Type B pancreatic cell (in vitro differentiated cells): Measurements from ENCODE around the gene NRXN2. TPM values are rescaled to one million over a fixed set of nuclear protein-coding genes. Genes with fewer than 3 reads are reported as not detected.

ENCODE experiments used
- DNase-seq: peaks from one replicate; pipeline ENCODE4 v3.0.0; 2021; ENCODE audit warnings: mixed read lengths; ENCODE audit not compliant: unreplicated experiment; ENCODE audit errors: extremely low spot score
- H3K27ac Mint-ChIP-seq: 2 replicates; pipeline ENCODE4 v1.8.0; 2021; ENCODE audit warnings: mild to moderate bottlenecking, mixed read lengths
- H3K27me3 Mint-ChIP-seq: 2 replicates; pipeline ENCODE4 v1.8.0; 2021; ENCODE audit warnings: mixed read lengths
- H3K36me3 Mint-ChIP-seq: 2 replicates; pipeline ENCODE4 v1.8.0; 2021; ENCODE audit warnings: mixed read lengths
- H3K4me1 Mint-ChIP-seq: one replicate; pipeline ENCODE4 v1.8.0; 2021; ENCODE audit warnings: mixed read lengths; ENCODE audit not compliant: unreplicated experiment
- H3K4me3 Mint-ChIP-seq: 2 replicates; pipeline ENCODE4 v1.8.0; 2021; ENCODE audit warnings: mild to moderate bottlenecking, mixed read lengths
- H3K9me3 Mint-ChIP-seq: 2 replicates; pipeline ENCODE4 v1.8.0; 2021; ENCODE audit warnings: mixed read lengths
- total RNA-seq: library from RNA; stranded (reverse); gene quantifications from 2 replicates; pipeline ENCODE4 v1.2.1, GENCODE V29; 2021; ENCODE audit warnings: low replicate concordance
- TF ChIP-seq, protein P1 (sequence below): fragments of 200-600 bp; sonication (generic); conservative IDR thresholded peaks from 2 replicates; pipeline ENCODE4 v1.5.0; 2021; ENCODE audit warnings: antibody characterized with exemption, mild to moderate bottlenecking

Gene NRXN2
- total RNA-seq, 1 donor from 2014 or later: 22.1 TPM

DNA sequence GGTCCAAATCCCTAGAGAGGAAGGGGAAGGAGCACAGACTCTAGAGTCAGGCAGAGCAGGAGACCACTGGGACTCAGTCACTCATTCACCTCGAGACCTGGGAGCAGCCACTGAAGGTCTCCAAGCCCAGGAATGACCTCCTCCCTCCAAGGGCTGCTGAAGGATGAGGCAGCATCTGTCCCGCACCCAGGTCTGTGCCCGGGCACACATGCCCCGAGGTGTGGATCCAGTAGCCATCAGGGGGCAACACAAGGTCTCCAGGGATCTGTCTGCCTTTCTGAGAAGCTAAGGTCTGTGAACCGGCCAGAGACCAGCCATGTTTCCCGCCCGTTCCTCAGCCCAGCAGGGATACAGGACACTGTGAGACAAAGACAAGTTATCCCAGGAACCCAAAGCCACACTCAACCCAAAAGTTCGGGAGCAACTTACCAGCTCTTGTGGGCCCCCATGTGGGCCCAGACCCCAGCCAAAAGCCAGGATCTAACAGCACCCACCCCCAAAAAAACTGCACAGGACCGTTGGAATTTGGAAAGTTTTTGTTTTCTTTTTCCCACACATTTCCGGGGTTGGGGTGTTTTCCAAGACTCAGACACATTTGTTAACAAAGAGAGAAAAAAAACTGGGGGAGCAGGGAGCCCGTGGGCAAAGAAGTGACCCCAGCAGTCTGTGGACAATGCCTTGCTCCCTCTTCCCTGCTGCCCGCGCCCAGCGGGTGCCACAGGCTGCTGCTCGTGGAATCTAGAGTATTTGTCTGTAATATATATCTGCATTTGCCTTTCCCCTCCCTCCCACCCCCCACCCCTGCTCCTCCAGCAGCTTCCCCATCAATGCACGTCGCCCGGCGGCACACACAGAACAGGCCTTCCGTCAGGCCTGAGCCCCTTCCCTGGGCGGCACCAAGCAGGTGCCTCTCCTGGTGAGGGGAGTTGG is 117.1 kb downstream of the NRXN2 start:
- Mint-ChIP-seq H3K27ac (no peak overlapping the region), H3K36me3 (no peaks in the 10 kb centered on the region), H3K4me1 (peaks cover 10% of the 10 kb centered on the region), H3K27me3 (no peaks in the 10 kb centered on the region), H3K4me3 (no peak overlapping the region), H3K9me3 (no peaks in the 10 kb centered on the region)
- TF ChIP-seq, protein P1, sequence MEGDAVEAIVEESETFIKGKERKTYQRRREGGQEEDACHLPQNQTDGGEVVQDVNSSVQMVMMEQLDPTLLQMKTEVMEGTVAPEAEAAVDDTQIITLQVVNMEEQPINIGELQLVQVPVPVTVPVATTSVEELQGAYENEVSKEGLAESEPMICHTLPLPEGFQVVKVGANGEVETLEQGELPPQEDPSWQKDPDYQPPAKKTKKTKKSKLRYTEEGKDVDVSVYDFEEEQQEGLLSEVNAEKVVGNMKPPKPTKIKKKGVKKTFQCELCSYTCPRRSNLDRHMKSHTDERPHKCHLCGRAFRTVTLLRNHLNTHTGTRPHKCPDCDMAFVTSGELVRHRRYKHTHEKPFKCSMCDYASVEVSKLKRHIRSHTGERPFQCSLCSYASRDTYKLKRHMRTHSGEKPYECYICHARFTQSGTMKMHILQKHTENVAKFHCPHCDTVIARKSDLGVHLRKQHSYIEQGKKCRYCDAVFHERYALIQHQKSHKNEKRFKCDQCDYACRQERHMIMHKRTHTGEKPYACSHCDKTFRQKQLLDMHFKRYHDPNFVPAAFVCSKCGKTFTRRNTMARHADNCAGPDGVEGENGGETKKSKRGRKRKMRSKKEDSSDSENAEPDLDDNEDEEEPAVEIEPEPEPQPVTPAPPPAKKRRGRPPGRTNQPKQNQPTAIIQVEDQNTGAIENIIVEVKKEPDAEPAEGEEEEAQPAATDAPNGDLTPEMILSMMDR: no peak
- no peak for DNase-seq

DNA sequence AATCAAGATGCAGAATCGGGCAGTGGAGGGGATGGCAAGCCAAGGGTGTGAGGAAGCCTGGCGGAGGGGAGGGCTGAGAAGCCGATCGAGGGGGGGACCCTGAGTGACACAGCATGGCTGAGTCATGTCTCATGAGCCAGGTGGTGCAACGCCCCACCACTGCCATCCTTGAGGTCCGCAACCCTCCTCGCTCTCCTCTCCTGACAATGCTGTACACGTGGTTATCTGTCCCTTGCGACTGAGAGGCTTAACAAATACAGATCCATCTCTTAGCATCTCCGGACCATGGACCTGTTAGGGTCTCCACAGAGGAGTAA is 117.8 kb downstream of the NRXN2 start:
- TF ChIP-seq, protein P1: no peak
- H3K27me3 Mint-ChIP-seq: no peaks in the 10 kb centered on the region
- no peaks in the 10 kb centered on the region for H3K36me3 Mint-ChIP-seq
- H3K9me3 Mint-ChIP-seq: no peaks in the 10 kb centered on the region
- no peak overlapping the region for H3K27ac Mint-ChIP-seq
- no peak overlapping the region for H3K4me3 Mint-ChIP-seq
- no peak for DNase-seq
- peaks cover 10% of the 10 kb centered on the region for H3K4me1 Mint-ChIP-seq

DNA sequence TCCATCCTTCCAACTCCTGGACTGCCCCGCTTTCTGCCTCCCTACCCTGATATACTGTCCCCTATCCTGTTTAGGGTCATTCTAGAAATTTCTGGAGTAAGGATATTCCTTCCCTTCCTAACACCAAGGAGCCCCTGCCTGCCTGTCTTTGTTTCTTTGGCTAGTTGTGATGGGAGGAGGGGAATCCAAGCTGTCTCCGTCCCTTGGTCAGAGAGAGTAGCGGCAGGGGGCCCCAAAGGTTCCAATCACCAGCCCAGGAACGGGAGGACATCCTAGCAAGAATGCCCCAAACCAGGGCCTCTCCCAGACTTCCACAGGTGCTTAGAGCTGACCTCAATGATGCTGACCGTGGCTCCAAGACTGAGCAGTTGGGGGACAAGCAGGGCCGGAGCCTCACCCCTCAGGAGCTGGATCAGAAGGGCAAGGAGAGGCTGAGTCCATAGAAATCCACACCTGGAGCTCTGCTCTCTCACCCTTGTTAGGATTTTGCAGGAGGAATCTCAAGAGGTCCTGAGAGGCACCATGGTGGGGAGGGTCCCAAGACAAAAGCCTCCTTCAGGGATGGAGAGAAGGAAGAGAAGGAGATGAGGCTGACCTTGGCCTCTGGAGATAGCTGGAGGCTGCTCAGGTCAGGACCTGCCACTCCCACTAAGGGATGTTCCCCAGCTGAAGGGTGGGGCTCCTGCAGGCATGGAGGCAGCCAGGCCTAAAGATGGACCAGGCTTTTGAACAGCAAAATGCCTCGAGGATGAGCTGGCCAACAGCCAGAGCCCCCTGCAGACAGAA is 118.3 kb downstream of the NRXN2 start:
- H3K36me3 Mint-ChIP-seq: no peaks in the 10 kb centered on the region
- DNase-seq: no peak
- TF ChIP-seq, protein P1: no peak
- no peaks in the 10 kb centered on the region for H3K9me3 Mint-ChIP-seq
- peaks cover 10% of the 10 kb centered on the region for H3K4me1 Mint-ChIP-seq
- no peaks in the 10 kb centered on the region for H3K27me3 Mint-ChIP-seq
- H3K27ac Mint-ChIP-seq: no peak overlapping the region
- no peak overlapping the region for H3K4me3 Mint-ChIP-seq

DNA sequence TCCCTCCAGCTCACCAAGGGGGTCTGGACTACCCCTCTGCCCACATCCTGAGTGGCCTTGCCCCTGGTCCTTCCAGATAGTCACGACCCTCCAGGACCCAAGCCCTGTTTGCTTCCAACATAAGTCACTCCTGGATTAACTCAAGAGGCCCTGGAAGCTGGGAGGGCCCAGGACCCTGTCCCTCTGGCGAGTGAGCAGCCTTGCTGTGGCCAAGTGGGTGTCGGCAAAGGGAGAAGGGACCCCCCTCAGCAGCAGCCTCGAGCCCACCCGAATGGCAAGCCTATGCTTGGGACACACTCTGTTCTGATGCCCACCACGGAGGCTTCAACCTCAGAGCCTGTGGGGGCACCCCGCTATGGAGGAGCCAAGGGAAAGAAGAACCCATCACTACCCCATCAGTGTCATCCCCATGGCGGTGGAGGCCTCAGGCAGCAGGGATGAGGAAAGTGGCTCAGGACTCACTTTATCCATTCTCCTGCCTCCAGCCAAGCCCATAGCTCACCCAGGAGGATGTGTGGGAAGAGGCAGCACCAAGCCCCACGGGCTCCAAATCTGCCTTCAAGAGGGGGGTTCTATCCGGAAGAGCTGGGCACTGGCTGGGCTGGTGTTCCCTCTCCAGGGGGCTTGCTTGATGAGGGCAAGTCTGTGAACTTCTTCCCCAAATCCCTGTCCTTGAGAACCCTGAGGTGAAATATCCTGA is 119.4 kb downstream of the NRXN2 start:
- H3K27me3 Mint-ChIP-seq: no peaks in the 10 kb centered on the region
- H3K36me3 Mint-ChIP-seq: no peaks in the 10 kb centered on the region
- H3K4me3 Mint-ChIP-seq: no peak overlapping the region
- DNase-seq: no peak
- TF ChIP-seq, protein P1: no peak
- no peak overlapping the region for H3K27ac Mint-ChIP-seq
- H3K9me3 Mint-ChIP-seq: no peaks in the 10 kb centered on the region
- H3K4me1 Mint-ChIP-seq: peaks cover 7% of the 10 kb centered on the region

DNA sequence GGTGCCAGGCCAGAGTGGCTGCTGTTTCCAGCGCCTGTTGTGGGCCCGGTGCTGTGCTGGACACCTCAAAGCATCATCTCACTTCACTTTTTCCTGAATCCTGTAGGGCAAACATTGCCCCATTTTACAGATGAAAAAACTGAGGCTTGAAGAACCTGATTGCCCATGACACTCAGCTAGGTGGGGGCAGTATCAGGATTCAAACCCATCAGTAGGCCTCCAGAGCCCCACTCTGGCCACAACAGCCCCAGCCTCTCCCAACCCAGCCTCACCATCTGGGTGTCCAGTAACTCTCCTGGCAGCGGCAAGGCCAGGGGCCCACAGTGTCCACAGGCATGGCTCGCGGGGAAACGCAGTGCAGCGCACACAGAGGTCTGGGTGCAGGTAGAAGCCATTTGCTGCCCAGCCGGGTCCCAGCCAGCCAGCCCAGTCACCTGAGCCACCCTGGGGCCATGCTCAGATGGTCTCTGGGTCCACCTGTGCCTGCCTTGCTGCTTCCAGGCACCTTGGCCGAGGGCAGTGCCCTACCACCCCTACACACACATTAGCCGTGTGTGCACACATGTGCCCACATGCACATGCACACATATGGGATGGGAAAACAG is 120.4 kb downstream of the NRXN2 start:
- H3K4me3 Mint-ChIP-seq: no peak overlapping the region
- H3K27ac Mint-ChIP-seq: no peak overlapping the region
- no peaks in the 10 kb centered on the region for H3K27me3 Mint-ChIP-seq
- TF ChIP-seq, protein P1: no peak
- no peaks in the 10 kb centered on the region for H3K9me3 Mint-ChIP-seq
- DNase-seq: no peak
- H3K4me1 Mint-ChIP-seq: no peaks in the 10 kb centered on the region
- H3K36me3 Mint-ChIP-seq: no peaks in the 10 kb centered on the region
